Mammary epithelial cell (primary cell): ENCODE measurements around the gene CMYA5.

ENCODE experiments used
- CTCF ChIP-seq, 2 donors: IDR thresholded peaks in 1 of 2; conservative IDR thresholded peaks in 1 of 2; 2 replicates each; pipeline ENCODE4 v1.5.1; 2011 to 2012; ENCODE audit warnings: inconsistent platforms in 2 of 2, low read length in 2 of 2, mild to moderate bottlenecking in 2 of 2, control low read depth in 1 of 2, low read depth in 1 of 2; ENCODE audit not compliant: insufficient read depth in 1 of 2; ENCODE audit errors: extremely low read depth in 1 of 2
- EZH2 ChIP-seq: IDR thresholded peaks from 2 replicates; pipeline ENCODE4 v1.6.1; 2012; ENCODE audit warnings: low read length, inconsistent platforms, borderline replicate concordance

- TF ChIP-seq CTCF (conservative IDR thresholded peaks at IDR 0.05 in 1 of 2, IDR thresholded peaks at IDR 0.05 in 1 of 2; ENCODE audit: extremely low read depth in 1 of 2, insufficient read depth in 1 of 2, low read depth in 1 of 2, low read length in 2 of 2): no peak
- no peak for TF ChIP-seq EZH2
Measured at GRCh38 chr5:79746642-79747569, 57.3 kb downstream of the CMYA5 start.
